ENCODE data around the gene PROM1. TPM values are rescaled to one million over a fixed set of nuclear protein-coding genes. Genes with fewer than 3 reads are reported as not detected.

PROM1 gene
- total RNA-seq, 1 experiment from 2014 or later: not detected

DNA sequence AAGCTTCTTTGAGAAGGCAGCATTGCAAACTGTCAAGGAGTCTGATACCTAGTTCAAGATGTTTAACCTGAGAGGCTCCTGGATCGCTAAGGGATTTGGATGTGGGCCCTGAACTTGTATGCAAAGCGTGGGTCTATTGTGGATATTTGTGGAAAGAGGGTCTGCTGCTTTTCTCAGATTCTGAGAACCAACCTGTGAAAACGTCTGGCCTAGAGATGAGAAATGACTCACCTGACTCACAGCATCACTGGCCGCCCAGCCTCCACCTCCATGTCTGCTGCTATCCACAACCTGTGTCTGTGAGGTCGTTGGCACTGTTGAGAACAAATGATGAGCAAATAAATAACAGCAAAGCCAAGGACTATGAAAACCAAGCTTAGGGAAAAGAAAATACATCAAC, 33.3 kb upstream of the PROM1 start:
- Histone ChIP-seq H3K9me3 (replicated peaks) (no peaks in the 10 kb centered on the region), H3K36me3 (no peaks in the 10 kb centered on the region), H3K4me3 (no peak overlapping the region), H3K4me1 (replicated peaks) (no peaks in the 10 kb centered on the region), H3K27ac (no peak overlapping the region), H3K27me3 (replicated peaks) (no peaks in the 10 kb centered on the region)
- no peak for DNase-seq (ENCODE audit: low read depth in 1 of 2, low spot score in 2 of 2)

DNA sequence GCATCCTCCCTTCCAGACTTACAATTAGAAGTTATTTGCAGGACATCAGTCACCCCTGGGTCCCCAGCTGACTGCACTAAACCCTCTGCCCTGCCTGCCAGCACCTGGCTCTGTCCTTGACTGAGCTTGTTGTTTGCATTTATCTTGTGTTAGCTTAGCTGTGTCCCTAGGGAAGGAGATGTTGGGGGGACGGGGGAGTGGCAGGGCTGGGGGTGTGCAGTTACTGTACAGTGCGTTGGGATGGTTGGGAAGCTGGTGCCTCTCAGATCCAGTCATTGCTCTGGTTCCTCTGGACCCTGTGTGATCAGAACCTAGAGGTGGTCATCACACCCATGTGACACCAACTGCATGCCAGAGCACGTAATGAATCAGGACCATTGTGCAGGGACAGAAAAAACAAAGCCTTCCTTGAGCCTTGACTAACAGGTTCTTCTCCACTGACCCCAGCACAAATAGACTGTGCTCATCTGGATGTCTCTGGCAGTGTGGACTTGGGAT, 32.7 kb upstream of the PROM1 start:
- Histone ChIP-seq H3K4me3 (no peak overlapping the region), H3K4me1 (replicated peaks) (no peaks in the 10 kb centered on the region), H3K9me3 (replicated peaks) (no peaks in the 10 kb centered on the region), H3K27ac (no peak overlapping the region), H3K36me3 (no peaks in the 10 kb centered on the region), H3K27me3 (replicated peaks) (no peaks in the 10 kb centered on the region)
- DNase-seq (ENCODE audit: low read depth in 1 of 2, low spot score in 2 of 2): no peak

DNA sequence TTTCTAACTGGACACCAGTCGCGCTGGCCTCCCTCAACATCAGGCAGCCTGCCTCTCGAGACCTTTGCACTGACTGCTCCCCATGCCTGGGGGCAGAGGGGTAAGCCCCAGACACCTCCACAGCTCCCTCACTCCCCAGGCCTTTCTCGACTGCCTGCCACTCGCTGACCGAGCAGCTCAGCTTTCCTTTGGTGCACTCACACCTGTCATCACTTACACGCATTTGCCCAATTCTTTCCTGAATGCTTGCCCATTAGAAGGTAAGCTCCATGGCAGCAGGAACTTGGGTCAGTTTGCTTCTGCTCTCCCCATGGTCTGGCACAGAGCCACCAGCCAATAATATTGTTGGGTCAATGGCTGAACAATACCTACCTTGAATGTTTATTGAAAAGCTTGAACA, 32.2 kb upstream of the PROM1 start:
- no peak for DNase-seq (ENCODE audit: low read depth in 1 of 2, low spot score in 2 of 2)
- H3K9me3 ChIP-seq (replicated peaks): no peaks in the 10 kb centered on the region
- no peak overlapping the region for H3K27ac ChIP-seq
- H3K27me3 ChIP-seq (replicated peaks): no peaks in the 10 kb centered on the region
- H3K4me1 ChIP-seq (replicated peaks): no peaks in the 10 kb centered on the region
- no peak overlapping the region for H3K4me3 ChIP-seq
- H3K36me3 ChIP-seq: no peaks in the 10 kb centered on the region

DNA sequence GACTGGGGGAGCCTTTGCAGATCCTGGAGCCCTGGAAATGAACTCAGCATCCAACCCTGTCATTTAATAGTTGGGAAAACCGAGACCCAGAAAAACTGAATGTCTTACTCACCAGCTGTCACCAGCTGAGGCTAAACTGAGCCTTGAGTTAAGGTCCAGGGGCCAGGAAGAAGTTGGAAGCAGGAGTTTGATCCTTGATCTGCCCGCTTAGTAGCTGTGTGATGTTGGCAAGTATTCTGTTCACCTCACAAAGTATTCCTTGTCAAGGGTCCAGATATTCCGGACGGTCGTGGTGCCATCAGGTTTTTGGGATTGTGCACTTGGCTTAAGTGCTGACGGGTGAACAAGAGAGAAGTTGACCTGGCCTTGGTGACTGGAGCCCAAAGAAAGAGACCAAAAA, 30.7 kb upstream of the PROM1 start:
- H3K27me3 ChIP-seq (replicated peaks): no peaks in the 10 kb centered on the region
- H3K9me3 ChIP-seq (replicated peaks): no peaks in the 10 kb centered on the region
- H3K4me3 ChIP-seq: no peak overlapping the region
- no peaks in the 10 kb centered on the region for H3K36me3 ChIP-seq
- no peak overlapping the region for H3K27ac ChIP-seq
- no peak for DNase-seq (ENCODE audit: low read depth in 1 of 2, low spot score in 2 of 2)
- no peaks in the 10 kb centered on the region for H3K4me1 ChIP-seq (replicated peaks)

DNA sequence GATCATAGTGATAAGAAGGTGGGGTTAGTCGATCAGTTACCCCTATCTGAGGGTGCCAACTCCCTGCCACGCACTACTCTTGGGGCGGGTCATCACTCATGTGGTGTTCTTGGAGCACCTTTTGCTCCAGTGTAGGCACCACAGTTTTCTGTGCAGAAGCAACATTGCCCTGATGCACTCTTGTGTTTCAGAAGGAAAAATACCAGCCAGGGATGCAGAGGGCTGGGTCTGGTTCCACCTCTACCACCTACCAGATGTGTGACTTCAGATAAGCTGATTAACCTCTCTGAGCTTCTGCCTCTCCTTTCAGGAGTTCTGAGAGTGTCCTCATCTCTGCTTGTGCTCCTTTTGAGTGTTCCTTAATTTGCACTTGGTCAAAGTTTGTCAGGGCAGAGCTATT, 29.9 kb upstream of the PROM1 start:
- no peaks in the 10 kb centered on the region for H3K27me3 ChIP-seq (replicated peaks)
- H3K4me3 ChIP-seq: no peak overlapping the region

DNA sequence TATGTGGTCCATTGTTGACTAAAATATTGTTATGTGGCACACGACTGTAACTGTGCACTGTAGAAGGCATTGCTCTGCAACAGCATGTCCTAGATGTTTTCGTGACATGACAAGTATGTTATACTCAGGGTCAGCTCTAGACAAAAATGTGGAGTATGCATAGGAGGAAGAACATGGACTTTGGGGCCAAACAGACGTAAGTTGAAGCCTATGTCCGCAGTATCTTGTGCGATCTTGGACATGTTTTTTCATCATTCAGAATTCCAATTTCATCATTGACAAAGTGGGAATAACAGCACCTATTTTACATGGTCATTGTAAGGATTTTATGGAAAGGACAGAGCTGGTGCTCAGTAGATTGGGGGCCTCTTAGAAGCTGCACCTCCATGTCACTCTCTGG, 27.7 kb upstream of the PROM1 start:
- no peaks in the 10 kb centered on the region for H3K27me3 ChIP-seq (replicated peaks)
- no peaks in the 10 kb centered on the region for H3K4me1 ChIP-seq (replicated peaks)
- H3K27ac ChIP-seq: no peak overlapping the region
- no peaks in the 10 kb centered on the region for H3K9me3 ChIP-seq (replicated peaks)
- DNase-seq (ENCODE audit: low read depth in 1 of 2, low spot score in 2 of 2): no peak
- no peak overlapping the region for H3K4me3 ChIP-seq
- H3K36me3 ChIP-seq: no peaks in the 10 kb centered on the region

More for the DNA sequence above, 29.9 kb upstream of the PROM1 start:
- H3K4me1 ChIP-seq (replicated peaks): no peaks in the 10 kb centered on the region
- no peaks in the 10 kb centered on the region for H3K36me3 ChIP-seq
- no peak for DNase-seq (ENCODE audit: low read depth in 1 of 2, low spot score in 2 of 2)
- no peaks in the 10 kb centered on the region for H3K9me3 ChIP-seq (replicated peaks)
- no peak overlapping the region for H3K27ac ChIP-seq

DNA sequence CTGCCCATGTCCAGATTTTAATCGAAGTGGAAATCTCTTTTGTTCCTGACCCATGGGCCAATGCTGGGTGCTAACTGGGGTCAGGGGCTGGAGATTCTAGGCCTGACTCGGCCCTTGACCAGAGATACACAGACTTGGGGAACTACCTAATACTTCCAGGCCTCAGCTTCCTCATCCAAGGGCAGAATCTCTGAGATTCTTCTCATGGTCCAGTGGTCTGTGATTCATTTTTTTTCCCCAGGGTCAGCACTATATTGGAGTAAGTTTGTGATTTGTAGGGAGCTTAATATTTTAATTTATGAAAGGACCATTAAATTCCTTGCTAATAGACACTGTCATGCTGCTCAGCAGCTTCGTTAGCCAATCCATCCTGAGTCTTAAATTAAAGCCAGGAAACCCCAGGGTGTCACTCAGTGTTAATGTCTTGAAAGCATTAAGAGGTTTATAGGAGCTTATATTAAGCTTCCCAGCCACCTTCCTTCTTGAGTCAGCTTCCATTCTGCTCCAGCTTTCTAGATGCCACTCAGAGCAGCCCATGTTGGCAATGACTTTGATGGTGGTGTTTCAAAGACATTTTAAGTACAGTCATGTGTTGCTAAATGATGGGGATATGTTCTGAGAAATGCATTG, 27.0 kb upstream of the PROM1 start:
- H3K36me3 ChIP-seq: no peaks in the 10 kb centered on the region
- no peak overlapping the region for H3K4me3 ChIP-seq
- no peak overlapping the region for H3K27ac ChIP-seq
- no peaks in the 10 kb centered on the region for H3K9me3 ChIP-seq (replicated peaks)
- no peak for DNase-seq (ENCODE audit: low read depth in 1 of 2, low spot score in 2 of 2)
- H3K4me1 ChIP-seq (replicated peaks): no peaks in the 10 kb centered on the region
- no peaks in the 10 kb centered on the region for H3K27me3 ChIP-seq (replicated peaks)

DNA sequence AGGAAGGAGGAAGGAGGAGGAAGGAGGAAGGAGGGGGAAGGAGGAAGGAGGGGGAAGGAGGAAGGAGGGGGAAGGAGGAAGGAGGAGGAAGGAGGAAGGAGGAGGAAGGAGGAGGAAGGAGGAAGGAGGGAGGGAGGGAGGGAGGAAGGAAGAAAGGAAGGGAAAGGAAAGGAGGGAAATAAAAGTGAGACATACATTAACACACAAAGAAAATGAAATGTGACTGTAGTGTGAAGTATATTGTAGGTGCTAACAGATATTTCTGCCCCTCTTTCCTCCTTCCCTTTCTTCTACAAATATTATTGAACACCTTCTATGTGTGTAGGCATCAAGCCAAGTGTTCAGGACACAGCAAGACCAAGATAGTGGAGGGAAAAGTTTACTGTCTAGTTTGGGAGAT, 26.4 kb upstream of the PROM1 start:
- Histone ChIP-seq H3K4me3 (no peak overlapping the region), H3K9me3 (replicated peaks) (no peaks in the 10 kb centered on the region), H3K36me3 (no peaks in the 10 kb centered on the region), H3K27me3 (replicated peaks) (no peaks in the 10 kb centered on the region), H3K4me1 (replicated peaks) (no peaks in the 10 kb centered on the region), H3K27ac (no peak overlapping the region)
- no peak for DNase-seq (ENCODE audit: low read depth in 1 of 2, low spot score in 2 of 2)

DNA sequence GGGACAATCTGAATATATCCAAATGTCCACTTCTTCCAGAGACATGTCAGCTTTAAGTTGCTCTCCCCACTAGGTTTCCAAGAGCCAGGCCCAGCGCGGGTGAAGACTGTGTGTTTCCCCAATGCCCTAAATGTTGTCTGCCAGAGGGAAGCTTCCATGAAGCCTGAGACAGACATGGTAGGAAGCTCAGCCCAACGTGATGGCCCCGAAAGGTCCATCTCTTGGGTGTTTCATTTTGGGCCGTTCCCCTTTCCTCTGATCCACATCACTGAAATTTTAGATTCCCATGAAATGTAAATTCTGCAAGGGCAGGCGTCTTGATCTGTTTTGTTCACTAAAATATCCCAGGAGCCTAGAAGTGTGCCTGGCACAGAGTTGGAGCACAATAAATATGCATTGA, 25.4 kb upstream of the PROM1 start:
- no peaks in the 10 kb centered on the region for H3K36me3 ChIP-seq
- H3K4me3 ChIP-seq: no peak overlapping the region
- H3K27ac ChIP-seq: no peak overlapping the region
- H3K9me3 ChIP-seq (replicated peaks): no peaks in the 10 kb centered on the region
- DNase-seq (ENCODE audit: low read depth in 1 of 2, low spot score in 2 of 2): no peak
- H3K4me1 ChIP-seq (replicated peaks): no peaks in the 10 kb centered on the region
- no peaks in the 10 kb centered on the region for H3K27me3 ChIP-seq (replicated peaks)

DNA sequence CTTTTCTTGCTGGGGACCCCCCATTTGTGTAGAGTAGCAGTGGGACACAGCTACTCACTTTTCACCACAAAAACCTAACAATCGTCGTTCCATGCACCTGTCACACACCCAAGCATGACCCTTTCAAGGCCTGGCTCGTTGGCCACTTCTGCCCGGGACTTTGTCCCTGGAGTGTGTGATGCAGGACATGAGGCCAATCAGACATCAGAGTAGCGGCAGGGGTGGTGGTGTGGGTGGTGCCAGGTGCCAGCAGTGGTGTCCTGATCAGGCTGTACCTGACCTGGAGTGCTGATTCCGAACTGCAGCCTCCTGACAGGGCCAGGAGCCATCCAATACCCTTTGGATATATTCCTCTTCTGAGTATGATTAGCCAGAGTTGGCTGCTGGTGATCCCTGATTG, 23.1 kb upstream of the PROM1 start:
- no peak for DNase-seq (ENCODE audit: low read depth in 1 of 2, low spot score in 2 of 2)
- Histone ChIP-seq H3K27ac (no peak overlapping the region), H3K4me1 (replicated peaks) (no peaks in the 10 kb centered on the region), H3K9me3 (replicated peaks) (no peaks in the 10 kb centered on the region), H3K27me3 (replicated peaks) (no peaks in the 10 kb centered on the region), H3K4me3 (no peak overlapping the region), H3K36me3 (no peaks in the 10 kb centered on the region)

DNA sequence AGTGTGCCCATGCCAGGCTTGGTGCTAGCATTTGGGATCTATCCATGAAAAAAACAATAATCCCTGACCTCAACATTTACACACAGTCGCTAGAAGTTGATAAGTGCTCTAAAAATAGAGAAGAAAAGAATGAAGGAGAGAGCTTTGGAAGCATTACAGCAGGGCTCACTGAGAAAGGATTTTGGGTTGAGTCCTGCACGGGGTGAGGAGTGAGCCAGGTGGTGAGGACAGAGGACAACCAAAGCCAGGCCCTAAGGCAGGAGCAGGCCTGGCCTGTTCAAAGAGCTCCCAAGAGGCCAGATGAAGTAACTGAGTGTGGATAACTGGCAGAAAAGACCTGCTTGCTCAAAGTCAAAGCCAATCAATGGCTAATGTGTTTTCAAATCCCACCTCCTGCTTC, 20.7 kb upstream of the PROM1 start:
- no peak overlapping the region for H3K27ac ChIP-seq
- H3K27me3 ChIP-seq (replicated peaks): no peaks in the 10 kb centered on the region
- no peak overlapping the region for H3K4me3 ChIP-seq
- DNase-seq (ENCODE audit: low read depth in 1 of 2, low spot score in 2 of 2): no peak
- H3K9me3 ChIP-seq (replicated peaks): no peaks in the 10 kb centered on the region
- no peaks in the 10 kb centered on the region for H3K4me1 ChIP-seq (replicated peaks)
- H3K36me3 ChIP-seq: no peaks in the 10 kb centered on the region

DNA sequence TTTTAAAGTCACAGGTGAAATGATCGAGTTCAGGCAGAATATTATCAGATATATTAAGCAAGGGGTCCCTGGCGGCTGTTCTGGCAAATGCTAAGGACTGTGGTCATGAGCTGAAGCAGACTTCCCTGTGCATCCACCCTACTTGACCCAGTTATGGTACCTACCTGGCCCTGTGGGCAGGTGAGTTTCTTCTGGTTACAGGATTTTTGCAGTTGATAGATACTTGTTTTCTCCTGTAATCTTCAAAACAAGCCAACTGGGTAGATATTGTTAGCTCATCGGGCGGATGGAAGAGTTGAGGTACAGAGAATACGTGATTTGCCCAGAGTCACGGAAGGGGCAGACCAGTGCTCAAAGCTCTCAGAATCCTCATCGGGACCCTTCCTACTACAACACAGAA, 18.5 kb upstream of the PROM1 start:
- Histone ChIP-seq H3K9me3 (replicated peaks) (no peaks in the 10 kb centered on the region), H3K4me1 (replicated peaks) (no peaks in the 10 kb centered on the region), H3K4me3 (no peak overlapping the region), H3K36me3 (no peaks in the 10 kb centered on the region), H3K27ac (no peak overlapping the region), H3K27me3 (replicated peaks) (no peaks in the 10 kb centered on the region)
- DNase-seq (ENCODE audit: low read depth in 1 of 2, low spot score in 2 of 2): no peak

DNA sequence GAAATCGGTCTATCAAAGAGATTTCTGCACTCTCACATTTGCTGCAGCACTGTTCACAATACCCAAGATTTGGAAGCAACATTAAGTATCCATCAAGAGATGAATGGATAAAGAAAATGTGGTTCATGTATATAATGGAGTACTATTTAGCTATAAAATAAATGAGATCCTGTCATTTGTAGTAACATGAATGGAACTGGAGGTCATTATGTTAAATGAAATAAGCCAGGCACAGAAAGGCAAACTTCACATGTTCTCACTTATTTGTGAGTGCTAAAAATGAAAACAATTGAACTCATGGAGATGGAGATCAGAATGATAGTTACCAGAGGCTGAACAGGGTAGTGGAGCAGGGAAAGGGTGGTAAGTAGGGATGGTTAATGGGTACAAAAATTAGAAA, 17.0 kb upstream of the PROM1 start:
- H3K9me3 ChIP-seq (replicated peaks): no peaks in the 10 kb centered on the region
- H3K4me1 ChIP-seq (replicated peaks): no peaks in the 10 kb centered on the region
- H3K27me3 ChIP-seq (replicated peaks): no peaks in the 10 kb centered on the region
- no peak overlapping the region for H3K27ac ChIP-seq
- no peak for DNase-seq (ENCODE audit: low read depth in 1 of 2, low spot score in 2 of 2)
- no peaks in the 10 kb centered on the region for H3K36me3 ChIP-seq
- H3K4me3 ChIP-seq: no peak overlapping the region

DNA sequence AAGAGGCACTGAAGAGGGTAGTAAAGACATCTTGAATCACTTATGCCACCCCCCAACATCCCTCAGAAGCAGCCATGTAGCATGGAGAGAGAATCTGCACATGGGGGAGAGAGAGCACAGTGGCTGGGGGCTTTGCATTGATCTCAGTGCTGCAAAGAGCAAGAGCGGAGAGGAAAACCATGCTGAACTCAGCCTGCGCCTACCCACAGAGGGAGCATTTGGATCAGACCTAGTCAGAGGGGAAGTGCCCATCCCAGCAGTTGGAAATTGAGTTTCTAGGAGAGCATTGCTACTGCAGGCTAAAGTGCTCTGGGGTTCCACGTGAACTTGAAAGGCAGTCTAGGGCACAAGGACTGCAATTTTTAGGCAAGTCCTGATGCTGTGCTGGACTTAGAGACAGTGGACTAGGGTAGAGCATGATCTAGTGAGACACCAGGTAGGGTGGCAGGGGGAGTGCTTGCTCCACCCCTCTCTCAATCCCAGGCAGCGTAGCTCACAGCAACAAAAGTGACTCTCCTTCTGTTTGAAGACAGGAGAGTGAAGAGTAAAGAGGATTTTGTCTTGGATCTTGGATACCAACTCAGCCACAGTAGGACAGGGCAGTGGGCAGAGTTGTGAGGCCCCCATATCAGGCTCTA, 9.0 kb upstream of the PROM1 start:
- no peaks in the 10 kb centered on the region for H3K9me3 ChIP-seq (replicated peaks)
- no peak for DNase-seq (ENCODE audit: low read depth in 1 of 2, low spot score in 2 of 2)
- H3K27ac ChIP-seq: no peak overlapping the region
- H3K36me3 ChIP-seq: no peaks in the 10 kb centered on the region
- H3K4me3 ChIP-seq: no peak overlapping the region
- H3K27me3 ChIP-seq (replicated peaks): no peaks in the 10 kb centered on the region
- no peaks in the 10 kb centered on the region for H3K4me1 ChIP-seq (replicated peaks)
